ENCODE measurements around the gene SERPINB1.

GRCh38 chr6:2865270-2865669 is 23.6 kb upstream of the SERPINB1 start:
- TF ChIP-seq EZH2phosphoT487 (conservative IDR thresholded peaks at IDR 0.05; ENCODE audit: low read length): no peak
- TF ChIP-seq CTCF (IDR thresholded peaks at IDR 0.05; ENCODE audit: insufficient read depth, low read length, poor library complexity, severe bottlenecking): no peak

All from SU-DHL-6 (cell line).